Dermis blood vessel endothelial cell (primary cell): Measurements from ENCODE around the gene ZDHHC8. TPM values are rescaled to one million over a fixed set of nuclear protein-coding genes. Genes with fewer than 3 reads are reported as not detected.
A peak's percentile ranks its signal among the peaks of the same experiment; 100 is the strongest.

Experiments used
- DNase-seq: peaks from one replicate; pipeline ENCODE4 v3.0.0; 2010
- total RNA-seq: library from RNA; depleted of rRNA; stranded (reverse); fragments of >200 nt; gene quantifications from 2 replicates; pipeline ENCODE4 v1.2.3, GENCODE V29; 2014

Gene ZDHHC8
- total RNA-seq, 1 donor from 2014 or later = 9.0 TPM

GRCh38 chr22:20114506-20115475 lies 16.8 kb upstream of the ZDHHC8 start:
- no peak for DNase-seq

- no peak for DNase-seq
These were observed 15.8 kb upstream of the ZDHHC8 start, which contains the start of gene RANBP1 for GRCh38 chr22:20115691-20116375. RANBP1 (plus strand) TSS chr22:20116104; CDS start chr22:20116185, 81 bp downstream.

GRCh38 chr22:20116376-20116950 lies 15.1 kb upstream of the ZDHHC8 start:
- DNase-seq = no peak

GRCh38 chr22:20116951-20117632 lies 14.5 kb upstream of the ZDHHC8 start, which contains the start of gene TRMT2A:
TRMT2A (minus strand) TSS chr22:20117226; CDS start chr22:20116906, 320 bp downstream.
- DNase-seq = peak; percentile 100

- DNase-seq = peak; percentile 42
These were observed 13.8 kb upstream of the ZDHHC8 start for GRCh38 chr22:20117633-20118299.

GRCh38 chr22:20118300-20119020 lies 13.1 kb upstream of the ZDHHC8 start:
- DNase-seq = no peak

- no peak for DNase-seq
These were observed 9.7 kb upstream of the ZDHHC8 start for GRCh38 chr22:20121856-20122415.

GRCh38 chr22:20123366-20124082 lies 8.1 kb upstream of the ZDHHC8 start:
- DNase-seq = no peak

- no peak for DNase-seq
These were observed 7.4 kb upstream of the ZDHHC8 start for GRCh38 chr22:20124083-20124787.

GRCh38 chr22:20125201-20126174 lies 6.1 kb upstream of the ZDHHC8 start:
- no peak for DNase-seq

GRCh38 chr22:20126284-20127029 lies 5.1 kb upstream of the ZDHHC8 start:
- peak; percentile 24 for DNase-seq

GRCh38 chr22:20127318-20127868 lies 4.2 kb upstream of the ZDHHC8 start:
- no peak for DNase-seq

- no peak for DNase-seq
These were observed 3.6 kb upstream of the ZDHHC8 start for GRCh38 chr22:20127869-20128618.

- DNase-seq = no peak
These were observed 3.0 kb upstream of the ZDHHC8 start for GRCh38 chr22:20128619-20128901.

- peak; percentile 74 for DNase-seq
These were observed 2.5 kb upstream of the ZDHHC8 start for GRCh38 chr22:20128902-20129746.

- no peak for DNase-seq
These were observed 1.9 kb upstream of the ZDHHC8 start for GRCh38 chr22:20129747-20130014.
